ENCODE results near the gene COL5A1.

COL5A1 gene

DNA sequence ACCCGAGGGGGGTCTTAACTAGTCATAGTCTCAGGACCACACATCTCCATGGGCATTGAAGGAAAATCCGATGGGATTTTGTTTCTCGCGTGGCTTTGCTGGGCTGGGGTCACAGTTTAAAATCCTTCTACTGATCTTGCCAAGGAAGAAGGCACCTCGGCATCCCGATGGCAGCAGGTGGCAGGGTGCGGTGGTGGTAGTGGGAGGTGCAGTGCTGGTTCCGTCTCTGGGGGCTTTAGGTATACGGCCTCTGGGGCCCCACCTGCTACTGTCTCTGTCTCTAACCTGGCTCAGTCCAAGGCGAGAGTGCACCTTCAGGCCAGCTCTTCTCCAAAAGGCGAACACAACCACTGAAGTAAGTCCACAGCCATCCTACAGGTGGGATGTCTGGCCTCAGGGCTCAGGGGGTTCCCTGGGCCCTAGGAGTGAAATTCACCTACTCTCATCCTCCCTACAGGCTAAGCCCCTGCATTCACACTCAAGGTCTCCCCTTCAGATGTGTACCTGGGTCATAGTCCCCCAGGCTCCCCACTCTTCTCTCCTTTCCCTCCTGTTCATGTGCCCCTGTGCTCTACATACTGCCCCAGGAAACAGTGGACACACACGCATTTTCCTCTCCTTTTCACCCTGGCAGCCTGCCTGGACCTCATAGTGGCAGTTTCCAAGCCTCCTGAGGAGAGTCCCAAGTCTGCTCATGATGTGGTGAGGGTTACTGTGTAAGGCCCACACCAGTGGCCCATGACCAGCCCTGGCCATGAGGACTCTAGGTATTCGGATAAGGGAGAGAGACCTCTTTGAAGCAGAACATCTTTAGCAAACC is 238.3 kb downstream of the COL5A1 start:
- no peak for TF ChIP-seq EP300 (IDR thresholded peaks at IDR 0.05; ENCODE audit: borderline replicate concordance)
- TF ChIP-seq, protein P1, sequence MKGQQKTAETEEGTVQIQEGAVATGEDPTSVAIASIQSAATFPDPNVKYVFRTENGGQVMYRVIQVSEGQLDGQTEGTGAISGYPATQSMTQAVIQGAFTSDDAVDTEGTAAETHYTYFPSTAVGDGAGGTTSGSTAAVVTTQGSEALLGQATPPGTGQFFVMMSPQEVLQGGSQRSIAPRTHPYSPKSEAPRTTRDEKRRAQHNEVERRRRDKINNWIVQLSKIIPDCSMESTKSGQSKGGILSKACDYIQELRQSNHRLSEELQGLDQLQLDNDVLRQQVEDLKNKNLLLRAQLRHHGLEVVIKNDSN (IDR thresholded peaks at IDR 0.05), result no peak
- TF ChIP-seq TCF12 (IDR thresholded peaks at IDR 0.05; ENCODE audit: low read depth), result no peak
- TF ChIP-seq TEAD4 (IDR thresholded peaks at IDR 0.05), result no peak
- no peak for TF ChIP-seq TAF1 (IDR thresholded peaks at IDR 0.05; ENCODE audit: low read depth)
- TF ChIP-seq EGR1 (IDR thresholded peaks at IDR 0.05), result no peak
- TF ChIP-seq, protein P2, sequence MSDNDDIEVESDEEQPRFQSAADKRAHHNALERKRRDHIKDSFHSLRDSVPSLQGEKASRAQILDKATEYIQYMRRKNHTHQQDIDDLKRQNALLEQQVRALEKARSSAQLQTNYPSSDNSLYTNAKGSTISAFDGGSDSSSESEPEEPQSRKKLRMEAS (IDR thresholded peaks at IDR 0.05), result no peak
- TF ChIP-seq YY1 (IDR thresholded peaks at IDR 0.05; ENCODE audit: low read depth), result no peak
- TF ChIP-seq RAD21 (IDR thresholded peaks at IDR 0.05; ENCODE audit: low read depth), result no peak
- TF ChIP-seq FOXM1 (IDR thresholded peaks at IDR 0.05; ENCODE audit: borderline replicate concordance, low read depth), result no peak
- no peak for TF ChIP-seq CEBPB (IDR thresholded peaks at IDR 0.05)
- no peak for TF ChIP-seq NFIC (IDR thresholded peaks at IDR 0.05)
- TF ChIP-seq CREB1 (IDR thresholded peaks at IDR 0.05; ENCODE audit: low read depth), result no peak
- TF ChIP-seq, protein P3, sequence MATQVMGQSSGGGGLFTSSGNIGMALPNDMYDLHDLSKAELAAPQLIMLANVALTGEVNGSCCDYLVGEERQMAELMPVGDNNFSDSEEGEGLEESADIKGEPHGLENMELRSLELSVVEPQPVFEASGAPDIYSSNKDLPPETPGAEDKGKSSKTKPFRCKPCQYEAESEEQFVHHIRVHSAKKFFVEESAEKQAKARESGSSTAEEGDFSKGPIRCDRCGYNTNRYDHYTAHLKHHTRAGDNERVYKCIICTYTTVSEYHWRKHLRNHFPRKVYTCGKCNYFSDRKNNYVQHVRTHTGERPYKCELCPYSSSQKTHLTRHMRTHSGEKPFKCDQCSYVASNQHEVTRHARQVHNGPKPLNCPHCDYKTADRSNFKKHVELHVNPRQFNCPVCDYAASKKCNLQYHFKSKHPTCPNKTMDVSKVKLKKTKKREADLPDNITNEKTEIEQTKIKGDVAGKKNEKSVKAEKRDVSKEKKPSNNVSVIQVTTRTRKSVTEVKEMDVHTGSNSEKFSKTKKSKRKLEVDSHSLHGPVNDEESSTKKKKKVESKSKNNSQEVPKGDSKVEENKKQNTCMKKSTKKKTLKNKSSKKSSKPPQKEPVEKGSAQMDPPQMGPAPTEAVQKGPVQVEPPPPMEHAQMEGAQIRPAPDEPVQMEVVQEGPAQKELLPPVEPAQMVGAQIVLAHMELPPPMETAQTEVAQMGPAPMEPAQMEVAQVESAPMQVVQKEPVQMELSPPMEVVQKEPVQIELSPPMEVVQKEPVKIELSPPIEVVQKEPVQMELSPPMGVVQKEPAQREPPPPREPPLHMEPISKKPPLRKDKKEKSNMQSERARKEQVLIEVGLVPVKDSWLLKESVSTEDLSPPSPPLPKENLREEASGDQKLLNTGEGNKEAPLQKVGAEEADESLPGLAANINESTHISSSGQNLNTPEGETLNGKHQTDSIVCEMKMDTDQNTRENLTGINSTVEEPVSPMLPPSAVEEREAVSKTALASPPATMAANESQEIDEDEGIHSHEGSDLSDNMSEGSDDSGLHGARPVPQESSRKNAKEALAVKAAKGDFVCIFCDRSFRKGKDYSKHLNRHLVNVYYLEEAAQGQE (IDR thresholded peaks at IDR 0.05; ENCODE audit: low read depth), result no peak

DNA sequence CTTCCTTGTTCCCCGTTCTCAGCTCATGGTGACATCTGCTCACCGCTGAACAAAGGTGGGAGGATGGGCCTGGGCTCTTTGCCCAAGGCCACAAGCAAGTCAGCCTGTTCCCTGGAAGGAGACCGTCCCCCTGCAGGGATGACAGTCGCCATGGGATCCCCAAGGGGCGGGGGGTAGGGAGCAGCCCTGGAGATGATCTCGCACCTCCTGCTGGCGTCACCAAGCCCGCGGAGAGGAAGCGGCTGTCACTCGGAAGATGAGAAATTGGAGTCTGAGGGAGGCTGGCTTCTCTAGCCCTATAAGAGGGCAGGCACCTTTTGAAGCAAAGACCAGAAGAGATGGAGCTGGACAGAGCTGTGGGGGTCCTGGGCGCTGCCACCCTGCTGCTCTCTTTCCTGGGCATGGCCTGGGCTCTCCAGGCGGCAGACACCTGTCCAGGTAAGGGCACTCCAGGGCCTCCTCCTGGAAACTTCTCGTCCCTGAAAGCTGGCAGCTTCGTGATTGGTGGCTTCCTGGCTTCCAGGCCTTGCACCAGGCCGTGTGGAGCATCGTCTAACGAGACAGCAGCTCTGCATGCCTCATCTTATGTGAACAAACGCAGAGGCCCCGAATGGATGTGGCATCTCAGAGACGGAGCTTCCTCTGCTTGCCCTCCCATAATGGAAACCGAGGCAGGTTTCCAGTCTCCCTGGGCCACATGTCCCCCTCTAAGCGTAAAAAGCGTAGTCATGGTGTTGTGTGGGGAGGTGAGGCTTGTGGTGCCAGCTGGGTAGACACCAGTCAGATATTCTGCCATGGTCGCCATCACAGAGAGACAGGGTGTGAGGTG is 239.1 kb downstream of the COL5A1 start, which contains the start of gene FCN2:
Gene FCN2, plus strand, starts transcription at position 327 of the 829 bp plus-strand sequence. Its CDS starts 12 bp downstream, at position 339.
- TF ChIP-seq FOXM1 (IDR thresholded peaks at IDR 0.05; ENCODE audit: borderline replicate concordance, low read depth) (no peak), CREB1 (IDR thresholded peaks at IDR 0.05; ENCODE audit: low read depth) (no peak), TEAD4 (IDR thresholded peaks at IDR 0.05) (no peak), EGR1 (IDR thresholded peaks at IDR 0.05) (no peak), ZBTB7A (IDR thresholded peaks at IDR 0.05; ENCODE audit: low read depth) (no peak), TAF1 (IDR thresholded peaks at IDR 0.05; ENCODE audit: low read depth) (no peak), TCF12 (IDR thresholded peaks at IDR 0.05; ENCODE audit: low read depth) (no peak), EP300 (IDR thresholded peaks at IDR 0.05; ENCODE audit: borderline replicate concordance) (no peak), RAD21 (IDR thresholded peaks at IDR 0.05; ENCODE audit: low read depth) (no peak), YY1 (IDR thresholded peaks at IDR 0.05; ENCODE audit: low read depth) (no peak), CEBPB (IDR thresholded peaks at IDR 0.05) (no peak), NFIC (IDR thresholded peaks at IDR 0.05) (no peak)
- TF ChIP-seq, protein P1 (IDR thresholded peaks at IDR 0.05), result no peak
- TF ChIP-seq, protein P3 (IDR thresholded peaks at IDR 0.05; ENCODE audit: low read depth), result no peak
- TF ChIP-seq, protein P2 (IDR thresholded peaks at IDR 0.05), result no peak

DNA sequence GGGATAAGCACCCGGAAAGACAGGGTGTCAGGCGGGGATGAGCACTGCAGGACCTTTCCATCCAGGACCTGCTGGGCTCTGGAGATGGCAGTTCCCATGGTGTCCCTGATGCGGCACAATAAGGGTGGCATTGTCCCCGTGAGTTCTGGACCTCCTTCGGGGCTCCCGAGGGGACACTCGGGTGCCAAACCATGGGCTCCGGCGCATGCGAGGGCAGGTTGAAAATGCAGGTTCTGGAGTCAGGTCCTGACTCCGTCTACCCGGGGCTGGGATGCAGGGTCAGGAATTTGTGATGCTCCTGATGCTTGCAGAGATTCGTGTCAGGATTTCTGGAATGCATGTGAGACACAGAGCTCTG is 239.7 kb downstream of the COL5A1 start:
- TF ChIP-seq EGR1 (IDR thresholded peaks at IDR 0.05) (no peak), TEAD4 (IDR thresholded peaks at IDR 0.05) (no peak)

DNA sequence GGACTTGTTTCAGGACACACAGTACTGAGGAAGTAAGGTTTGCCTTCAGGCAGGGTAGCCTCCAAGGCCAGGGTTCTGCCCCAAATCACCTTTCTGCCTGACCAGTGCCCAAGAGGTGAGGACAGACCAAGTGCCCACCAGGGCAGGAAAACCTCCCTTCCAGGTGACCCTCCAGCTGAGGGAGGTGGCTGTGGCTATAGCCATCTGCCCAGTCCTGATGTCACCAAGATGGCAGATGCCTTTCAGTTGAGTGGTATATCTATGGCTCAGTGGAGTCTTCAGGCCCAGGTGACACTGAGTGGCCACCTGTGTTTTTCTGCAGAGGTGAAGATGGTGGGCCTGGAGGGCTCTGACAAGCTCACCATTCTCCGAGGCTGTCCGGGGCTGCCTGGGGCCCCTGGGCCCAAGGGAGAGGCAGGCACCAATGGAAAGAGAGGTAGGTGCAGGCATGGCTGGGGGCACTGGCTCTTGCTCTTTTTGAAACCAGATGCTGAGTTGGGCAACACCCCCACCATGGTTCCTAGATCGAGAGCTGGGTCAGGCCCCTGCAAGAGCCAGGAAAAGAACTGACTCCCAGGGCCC is 240.7 kb downstream of the COL5A1 start:
- TF ChIP-seq TAF1 (IDR thresholded peaks at IDR 0.05; ENCODE audit: low read depth), result no peak
- no peak for TF ChIP-seq YY1 (IDR thresholded peaks at IDR 0.05; ENCODE audit: low read depth)
- TF ChIP-seq RAD21 (IDR thresholded peaks at IDR 0.05; ENCODE audit: low read depth), result no peak
- TF ChIP-seq, protein P2 (IDR thresholded peaks at IDR 0.05), result no peak
- no peak for TF ChIP-seq CEBPB (IDR thresholded peaks at IDR 0.05)
- no peak for TF ChIP-seq CREB1 (IDR thresholded peaks at IDR 0.05; ENCODE audit: low read depth)
- TF ChIP-seq FOXM1 (IDR thresholded peaks at IDR 0.05; ENCODE audit: borderline replicate concordance, low read depth), result no peak
- TF ChIP-seq, protein P3 (IDR thresholded peaks at IDR 0.05; ENCODE audit: low read depth), result no peak
- TF ChIP-seq, protein P1 (IDR thresholded peaks at IDR 0.05), result no peak
- no peak for TF ChIP-seq NFIC (IDR thresholded peaks at IDR 0.05)
- TF ChIP-seq EGR1 (IDR thresholded peaks at IDR 0.05), result no peak
- no peak for TF ChIP-seq TCF12 (IDR thresholded peaks at IDR 0.05; ENCODE audit: low read depth)
- TF ChIP-seq EP300 (IDR thresholded peaks at IDR 0.05; ENCODE audit: borderline replicate concordance), result no peak
- no peak for TF ChIP-seq TEAD4 (IDR thresholded peaks at IDR 0.05)
- TF ChIP-seq ZBTB7A (IDR thresholded peaks at IDR 0.05; ENCODE audit: low read depth), result no peak

All from Ishikawa (cell line).